Endometrium (tissue), 2 donors: Measurements from ENCODE around the gene MAP3K12.

Experiments
- FAIRE-seq: peaks from 2 replicates; lab custom pipeline; 2012; peaks lifted over from hg19 to GRCh38; lab: Jason Lieb, UNC
- donor health status: control.
- donor health status: control.

Gene MAP3K12

GRCh38 chr12:53431187-53431586 is 68.1 kb downstream of the MAP3K12 start:
- FAIRE-seq = no peak

- no peak for FAIRE-seq
Measured at GRCh38 chr12:53430116-53430515, 69.1 kb downstream of the MAP3K12 start.
